Activated CD4-positive, alpha-beta T cell treated with anti-CD3 and anti-CD28 coated beads for 24 hours (primary cell): ENCODE measurements around the gene ZNF652.

Experiments
- DNase-seq, 2 donors: peaks; one replicate each; pipeline ENCODE4 v3.0.0-alpha.2; 2020; ENCODE audit warnings: low read depth in 2 of 2

ZNF652 gene

GRCh38 chr17:49358641-49359247, 3.3 kb downstream of the ZNF652 start:
- no peak for DNase-seq

GRCh38 chr17:49357516-49357915, 4.5 kb downstream of the ZNF652 start:
- no peak for DNase-seq

- DNase-seq = no peak
These were observed 5.7 kb downstream of the ZNF652 start for GRCh38 chr17:49356320-49356719.

GRCh38 chr17:49353607-49354006, 8.4 kb downstream of the ZNF652 start:
- DNase-seq = no peak

- no peak for DNase-seq
These were observed 9.4 kb downstream of the ZNF652 start for GRCh38 chr17:49352587-49353154.

GRCh38 chr17:49351572-49352140, 10.4 kb downstream of the ZNF652 start:
- no peak for DNase-seq

- DNase-seq = no peak
These were observed 12.5 kb downstream of the ZNF652 start for GRCh38 chr17:49349541-49349940.

- no peak for DNase-seq
These were observed 17.1 kb downstream of the ZNF652 start for GRCh38 chr17:49344914-49345313.

GRCh38 chr17:49343273-49343672, 18.8 kb downstream of the ZNF652 start:
- DNase-seq = no peak

GRCh38 chr17:49342575-49342936, 19.5 kb downstream of the ZNF652 start:
- DNase-seq = no peak

GRCh38 chr17:49341356-49341755, 20.7 kb downstream of the ZNF652 start:
- DNase-seq = no peak

GRCh38 chr17:49339354-49339753, 22.7 kb downstream of the ZNF652 start:
- DNase-seq = no peak

- no peak for DNase-seq
These were observed 23.2 kb downstream of the ZNF652 start for GRCh38 chr17:49338883-49339282.

- no peak for DNase-seq
These were observed 24.2 kb downstream of the ZNF652 start for GRCh38 chr17:49337884-49338283.

GRCh38 chr17:49334744-49335512, 27.1 kb downstream of the ZNF652 start:
- no peak for DNase-seq

- DNase-seq = no peak
These were observed 28.2 kb downstream of the ZNF652 start for GRCh38 chr17:49333804-49334203.

GRCh38 chr17:49327835-49328784, 33.9 kb downstream of the ZNF652 start:
- DNase-seq = no peak

- DNase-seq = no peak
These were observed 36.1 kb downstream of the ZNF652 start for GRCh38 chr17:49325980-49326379.

- DNase-seq = no peak
These were observed 43.5 kb downstream of the ZNF652 start for GRCh38 chr17:49318435-49318965.

GRCh38 chr17:49316889-49317675, 45.0 kb downstream of the ZNF652 start:
- DNase-seq = no peak

GRCh38 chr17:49316258-49316570, 45.8 kb downstream of the ZNF652 start:
- no peak for DNase-seq
